GM18508 (cell line): Measurements from ENCODE around the gene BIRC7.

Source experiments
- ATAC-seq: cut with Tn5 transposase; IDR thresholded peaks from one replicate; pipeline ENCODE4 v1.9.1; 2021; ENCODE audit warnings: moderate number of reproducible peaks; ENCODE audit not compliant: insufficient read depth, unreplicated experiment

BIRC7 gene

GRCh38 chr20:63235399-63235983 lies at the start of gene BIRC7:
BIRC7 (plus strand) TSS chr20:63235905; CDS start chr20:63236097, 192 bp downstream.
- ATAC-seq = no peak

DNA sequence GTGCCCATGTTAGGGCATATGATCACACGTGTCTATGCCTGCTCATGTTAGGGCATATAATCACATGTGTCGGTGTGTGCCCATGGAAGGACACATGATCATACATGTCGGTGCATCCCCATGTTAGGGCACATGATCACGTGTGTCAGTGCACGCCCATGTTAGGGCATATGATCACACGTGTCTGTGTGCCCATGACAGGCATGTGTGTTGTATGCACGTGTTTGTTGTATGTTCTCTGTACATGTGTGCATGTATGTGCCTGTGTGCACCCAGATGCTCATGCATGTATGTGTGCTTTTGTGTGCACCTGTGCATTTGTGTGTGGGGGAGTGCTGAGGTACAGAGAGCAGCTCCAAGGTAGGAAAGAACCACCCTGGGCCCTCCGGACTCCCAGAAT lies 49.6 kb upstream of the BIRC7 start:
- no peak for ATAC-seq

GRCh38 chr20:63186528-63187316 lies 49.0 kb upstream of the BIRC7 start:
- ATAC-seq = no peak

DNA sequence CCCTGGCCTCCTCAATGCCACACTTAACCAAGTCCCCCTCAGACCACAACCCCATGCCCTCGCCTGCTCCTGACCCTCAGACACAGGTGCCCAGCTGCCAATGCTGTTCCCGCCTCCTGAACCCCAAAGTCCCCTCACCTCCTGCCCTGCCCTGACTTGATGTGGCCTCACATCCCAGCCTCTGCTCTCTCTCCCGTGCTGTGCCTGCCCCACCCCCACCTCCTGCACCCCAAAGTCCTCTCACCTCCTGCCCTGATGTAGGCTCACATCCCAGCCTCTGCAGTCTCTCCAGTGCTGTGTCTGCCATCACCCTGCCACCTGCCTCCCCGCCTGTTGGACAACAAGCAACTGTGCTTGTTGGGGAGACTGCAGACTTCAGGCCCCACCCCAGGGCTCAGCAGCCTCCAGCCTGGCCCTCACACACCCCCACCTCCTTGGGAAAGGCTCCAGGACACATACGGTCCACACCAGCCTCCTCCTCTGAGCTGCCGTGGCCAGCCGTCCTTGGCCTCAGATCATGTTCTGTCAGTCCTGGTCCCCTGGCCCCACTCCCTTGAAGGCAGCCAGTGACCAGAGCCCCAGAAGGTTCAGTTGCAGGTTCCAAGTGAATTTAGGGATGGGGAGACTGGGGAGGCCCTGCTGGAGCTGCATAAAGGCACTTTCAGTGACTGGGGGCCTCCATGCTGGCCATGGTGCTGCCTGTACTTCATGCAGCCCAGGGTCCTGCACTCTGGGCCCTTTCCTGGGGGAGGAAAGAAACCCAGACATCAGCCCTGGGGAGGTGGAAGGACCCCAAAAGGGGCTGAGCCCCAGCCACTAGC lies 48.2 kb upstream of the BIRC7 start:
- ATAC-seq = no peak

DNA sequence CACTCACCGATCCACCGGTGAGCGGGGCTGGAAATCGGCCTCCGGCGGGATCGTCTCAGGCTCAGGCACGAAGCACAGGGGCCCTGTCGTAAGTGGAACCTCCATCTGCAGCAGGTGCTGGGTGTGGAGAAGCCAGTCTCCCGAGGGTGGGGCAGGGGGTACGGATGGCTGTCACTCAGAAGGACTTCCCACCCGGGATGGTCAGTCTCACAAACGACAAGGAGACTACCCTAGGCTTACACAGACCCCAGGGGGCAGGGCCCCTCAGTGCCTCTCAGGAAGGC lies 47.6 kb upstream of the BIRC7 start:
- no peak for ATAC-seq

DNA sequence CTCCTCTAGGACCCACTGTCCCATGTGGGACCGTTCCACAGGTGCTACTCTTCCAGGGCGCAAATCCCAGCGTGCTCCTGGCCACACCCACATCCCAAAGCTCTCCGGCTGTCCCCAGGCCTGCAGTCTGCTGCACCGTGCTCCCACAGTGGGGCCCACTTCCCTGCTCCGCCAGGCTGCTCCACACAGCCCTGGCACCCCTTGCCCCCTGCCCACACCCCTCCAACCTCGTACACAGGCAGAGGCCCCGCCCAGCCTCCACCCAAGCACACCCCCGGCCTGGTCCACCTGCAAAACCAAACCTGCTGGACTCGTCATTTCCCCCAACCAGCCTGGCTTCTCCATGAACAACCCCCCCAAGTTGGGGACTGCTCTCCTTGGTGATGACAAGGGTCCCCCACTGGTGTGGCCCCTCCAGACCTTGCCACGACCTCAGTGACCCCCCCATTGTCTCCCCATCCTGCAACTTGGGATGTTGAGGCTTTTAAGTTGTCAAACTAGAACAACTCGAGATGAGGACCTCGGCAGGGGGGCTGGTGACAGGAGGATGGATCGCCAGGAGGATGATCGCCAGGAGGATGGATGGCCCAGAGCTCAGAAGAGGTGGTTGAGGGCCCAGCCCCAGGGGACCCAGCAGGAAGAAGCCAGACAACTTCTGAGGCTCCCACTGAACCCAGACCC lies 46.9 kb upstream of the BIRC7 start:
- no peak for ATAC-seq

DNA sequence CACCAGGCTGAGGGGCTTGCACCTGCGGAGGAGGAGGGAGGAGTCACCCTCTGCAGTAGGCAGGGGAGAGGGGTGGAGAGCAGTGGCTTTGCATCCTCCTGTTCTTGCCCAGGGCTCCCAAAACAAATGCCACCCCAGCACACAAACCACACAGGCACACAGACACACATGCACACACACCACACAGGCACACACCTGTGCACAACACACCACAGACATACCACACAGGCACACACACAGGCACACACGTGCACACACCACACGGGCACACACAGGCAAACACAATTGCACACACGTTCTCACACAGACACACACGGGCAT lies 46.4 kb upstream of the BIRC7 start:
- ATAC-seq = no peak

- no peak for ATAC-seq
Observed at GRCh38 chr20:63189846-63190559, 45.7 kb upstream of the BIRC7 start.

DNA sequence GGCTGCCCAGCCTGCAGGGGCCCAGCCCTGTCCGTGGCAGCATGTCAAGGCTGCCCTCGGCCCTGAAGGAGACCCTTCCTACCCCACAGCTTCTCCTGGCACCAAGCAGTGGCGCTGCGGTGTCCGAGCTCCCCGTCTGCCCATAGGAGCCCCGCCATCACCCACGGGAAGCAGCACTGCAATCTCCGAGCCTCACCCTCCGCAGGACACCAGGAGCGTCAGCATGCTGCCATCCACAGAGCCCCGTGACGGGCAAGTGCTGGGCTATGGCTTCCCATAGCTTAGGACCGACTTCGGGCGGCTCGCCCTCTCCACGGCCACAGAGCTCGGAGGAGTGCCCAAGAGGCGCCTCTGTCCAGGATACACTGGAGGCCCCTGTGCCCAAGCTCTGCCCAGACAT lies 44.9 kb upstream of the BIRC7 start:
- no peak for ATAC-seq

- no peak for ATAC-seq
Observed at GRCh38 chr20:63191400-63191799, 44.3 kb upstream of the BIRC7 start.

GRCh38 chr20:63192721-63193120 lies 43.0 kb upstream of the BIRC7 start:
- no peak for ATAC-seq

DNA sequence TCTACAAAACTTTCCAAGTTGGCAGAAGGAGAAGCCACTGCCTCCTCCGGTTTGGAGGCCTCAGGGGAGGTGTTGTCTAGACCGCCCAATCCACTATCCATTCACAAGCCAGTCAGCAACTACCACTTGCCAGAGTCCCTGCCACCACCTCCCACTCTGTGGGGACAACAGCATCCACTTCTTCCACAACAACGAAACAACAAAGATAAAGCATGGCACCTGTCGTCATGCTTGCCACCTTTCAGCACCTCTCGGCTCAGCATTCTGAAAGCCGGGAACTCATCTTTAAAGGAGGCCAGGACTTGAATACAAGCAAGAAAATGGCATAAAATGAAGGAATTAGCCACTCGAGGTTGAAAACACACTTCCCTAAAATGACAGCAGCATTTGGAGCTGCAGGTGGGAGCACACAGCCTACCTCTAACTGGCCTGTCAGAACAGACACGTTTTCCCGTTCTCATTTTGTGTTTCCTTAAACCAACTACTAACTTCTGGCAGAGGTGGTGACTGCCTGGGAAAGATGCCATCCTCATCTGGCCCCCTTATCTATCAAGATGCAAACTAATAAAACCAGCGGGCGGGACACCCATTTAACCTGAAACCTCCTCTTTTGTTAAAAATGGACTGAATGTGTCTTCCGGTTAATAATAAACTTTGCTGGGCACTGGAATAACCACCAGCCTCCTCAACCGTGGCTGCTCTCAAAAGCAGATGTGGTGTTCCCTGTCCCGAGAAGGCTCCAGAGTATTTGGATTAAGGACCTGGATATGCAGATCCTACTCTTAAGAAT lies 41.5 kb upstream of the BIRC7 start:
- no peak for ATAC-seq

DNA sequence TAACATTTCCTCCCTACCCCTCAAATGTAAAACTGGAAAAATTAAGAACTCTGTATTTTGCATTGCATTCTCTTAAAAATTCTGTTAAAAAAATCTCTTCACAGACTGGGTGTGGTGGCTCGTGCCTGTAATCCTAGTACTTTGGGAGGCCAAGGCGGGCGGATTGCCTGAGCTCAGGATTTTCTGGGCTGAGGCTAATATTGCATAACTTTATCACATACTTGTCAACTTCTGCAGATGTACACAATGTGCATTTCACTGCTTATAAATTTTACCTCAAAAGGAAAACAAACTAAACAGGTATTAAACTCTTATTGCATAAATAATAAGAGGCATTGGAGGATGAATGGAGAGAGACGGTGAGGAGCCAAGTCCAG lies 40.9 kb upstream of the BIRC7 start:
- no peak for ATAC-seq

- ATAC-seq = no peak
Observed at GRCh38 chr20:63196768-63197470, 38.8 kb upstream of the BIRC7 start.

- ATAC-seq = no peak
Observed at GRCh38 chr20:63198606-63199005, 37.1 kb upstream of the BIRC7 start.

DNA sequence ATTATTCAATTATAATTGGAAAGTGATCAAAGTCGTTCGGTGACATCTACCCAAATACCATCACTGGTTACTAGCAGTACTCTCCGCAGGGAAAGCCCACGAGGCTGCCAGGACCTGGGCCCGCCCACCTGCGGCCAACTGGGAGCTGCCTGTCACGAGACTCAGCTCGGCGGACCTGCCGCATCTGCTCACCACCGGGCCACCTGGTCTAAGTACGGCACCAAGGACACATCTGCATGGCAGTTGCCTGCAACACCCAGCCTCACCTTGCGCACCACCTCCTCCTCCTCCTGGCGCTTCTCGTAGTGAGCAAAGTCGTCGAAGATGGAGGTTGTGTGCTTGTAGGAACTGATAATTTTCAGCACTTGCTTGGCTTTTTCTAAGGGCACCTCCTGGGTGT lies 33.7 kb upstream of the BIRC7 start:
- no peak for ATAC-seq

DNA sequence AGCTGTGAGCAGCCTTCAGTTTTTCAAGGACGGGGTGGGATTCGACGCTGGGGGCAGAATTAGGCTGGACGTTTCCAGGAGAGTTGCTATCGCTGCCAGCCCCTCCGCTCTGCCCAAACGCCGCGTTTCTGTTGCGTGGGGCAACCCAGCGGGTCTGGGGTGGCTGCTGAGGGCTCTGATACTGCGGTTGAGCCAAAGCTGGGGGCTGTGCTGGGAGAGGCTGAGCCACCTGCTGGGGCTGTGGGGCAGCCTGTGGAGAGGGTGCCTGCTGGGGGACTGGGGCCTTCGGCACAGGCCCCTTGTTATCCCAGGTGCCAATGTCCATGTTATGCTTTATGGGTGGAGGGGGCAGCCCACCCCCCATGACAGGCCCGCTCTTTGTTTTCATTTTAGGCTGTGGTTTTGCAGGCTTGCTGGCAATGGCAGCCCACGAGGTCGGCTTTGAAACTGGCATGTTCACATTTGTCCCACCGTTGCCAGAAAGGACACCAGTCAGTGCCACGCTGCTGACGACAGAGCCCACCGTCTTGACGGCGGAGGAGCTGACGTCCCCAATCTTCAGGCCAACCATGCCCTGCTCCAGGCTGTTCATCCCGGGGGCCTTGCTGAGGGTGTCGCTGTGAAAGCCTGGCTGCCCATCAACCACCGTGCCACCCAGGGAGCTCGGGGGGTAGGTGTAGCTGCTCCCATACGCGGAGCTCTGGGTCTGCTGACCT lies 32.7 kb upstream of the BIRC7 start:
- no peak for ATAC-seq

- ATAC-seq = no peak
Observed at GRCh38 chr20:63204362-63204761, 31.3 kb upstream of the BIRC7 start.

- ATAC-seq = no peak
Observed at GRCh38 chr20:63205896-63206295, 29.8 kb upstream of the BIRC7 start.
